ENCODE results near the gene GIMAP2.

DNA sequence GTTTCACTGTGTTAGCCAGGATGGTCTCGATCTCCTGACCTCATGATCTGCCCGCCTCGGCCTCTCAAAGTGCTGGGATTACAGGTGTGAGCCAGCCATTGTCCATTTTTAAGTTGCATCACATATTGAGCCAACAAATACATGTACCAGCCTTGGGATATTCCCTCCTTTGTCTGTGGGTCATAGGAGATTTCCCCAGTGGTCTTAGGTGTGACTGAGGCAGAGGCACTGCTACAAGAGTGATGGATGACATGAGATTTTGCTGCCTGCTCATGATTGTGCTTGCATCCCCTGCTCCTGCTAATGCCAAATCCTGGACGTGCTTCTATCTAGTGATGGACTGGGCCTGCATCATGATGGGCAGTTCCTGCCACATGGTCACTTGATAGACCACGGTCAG lies 42.6 kb upstream of the GIMAP2 start:
- TF ChIP-seq POLR2AphosphoS5 (IDR thresholded peaks at IDR 0.05; ENCODE audit: low read depth, low read length) (no peak), POLR2A (IDR thresholded peaks at IDR 0.05; ENCODE audit: low read depth, low read length) (no peak), TAF1 (IDR thresholded peaks at IDR 0.05; ENCODE audit: borderline replicate concordance, low read depth, low read length) (no peak)
